Ishikawa (cell line): ENCODE data around the gene CCL18.

Experiments
- CEBPB ChIP-seq: IDR thresholded peaks from 2 replicates; pipeline ENCODE4 v1.6.1; 2012
- CREB1 ChIP-seq: IDR thresholded peaks from 2 replicates; pipeline ENCODE4 v1.6.1; 2012; ENCODE audit warnings: low read depth
- EGR1 ChIP-seq: IDR thresholded peaks from 2 replicates; pipeline ENCODE4 v1.6.1; 2012
- EP300 ChIP-seq: IDR thresholded peaks from 2 replicates; pipeline ENCODE4 v1.6.1; 2012; ENCODE audit warnings: borderline replicate concordance
- FOXM1 ChIP-seq: IDR thresholded peaks from 2 replicates; pipeline ENCODE4 v1.6.1; 2012; ENCODE audit warnings: low read depth, borderline replicate concordance
- NFIC ChIP-seq: IDR thresholded peaks from 2 replicates; pipeline ENCODE4 v1.6.1; 2012
- RAD21 ChIP-seq: IDR thresholded peaks from 2 replicates; pipeline ENCODE4 v1.6.1; 2012; ENCODE audit warnings: low read depth
- REST ChIP-seq: IDR thresholded peaks from 2 replicates; pipeline ENCODE4 v1.6.1; 2012; ENCODE audit warnings: low read depth, mild to moderate bottlenecking
- TAF1 ChIP-seq: IDR thresholded peaks from 2 replicates; pipeline ENCODE4 v1.6.1; 2012; ENCODE audit warnings: low read depth, mild to moderate bottlenecking
- TCF12 ChIP-seq: IDR thresholded peaks from 2 replicates; pipeline ENCODE4 v1.6.1; 2012; ENCODE audit warnings: low read depth
- TEAD4 ChIP-seq: IDR thresholded peaks from 2 replicates; pipeline ENCODE4 v1.6.1; 2012
- YY1 ChIP-seq: IDR thresholded peaks from 2 replicates; pipeline ENCODE4 v1.6.1; 2012; ENCODE audit warnings: low read depth
- ZBTB7A ChIP-seq: IDR thresholded peaks from 2 replicates; pipeline ENCODE4 v1.6.1; 2012; ENCODE audit warnings: low read depth
- TF ChIP-seq, protein P1 (sequence below): IDR thresholded peaks from 2 replicates; pipeline ENCODE4 v1.6.1; 2012
- TF ChIP-seq, protein P2 (sequence below): IDR thresholded peaks from 2 replicates; pipeline ENCODE4 v1.6.1; 2012

Gene CCL18

DNA sequence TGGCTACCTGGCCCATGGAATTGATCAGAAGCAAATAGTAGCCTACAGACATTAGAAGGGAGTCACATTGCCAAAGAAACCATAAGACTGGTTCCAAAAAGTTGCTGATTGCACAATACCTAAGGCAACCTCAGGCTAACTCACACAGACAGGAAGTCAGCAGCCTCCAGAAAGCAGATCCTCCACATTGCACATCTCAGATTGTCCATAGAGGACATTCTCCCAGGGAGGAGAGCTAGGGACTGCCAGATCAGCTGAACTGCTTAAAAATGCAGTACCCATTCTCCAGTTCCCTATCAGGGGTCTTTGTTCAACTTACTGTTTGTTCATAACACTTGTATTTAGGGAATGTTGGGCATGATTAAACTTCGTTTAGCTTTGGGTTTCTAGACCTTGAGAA lies 21.7 kb downstream of the CCL18 start:
- TF ChIP-seq TEAD4 (no peak), FOXM1 (no peak), CEBPB (peak; percentile 26; the same call in 1 of the 2 replicates)

DNA sequence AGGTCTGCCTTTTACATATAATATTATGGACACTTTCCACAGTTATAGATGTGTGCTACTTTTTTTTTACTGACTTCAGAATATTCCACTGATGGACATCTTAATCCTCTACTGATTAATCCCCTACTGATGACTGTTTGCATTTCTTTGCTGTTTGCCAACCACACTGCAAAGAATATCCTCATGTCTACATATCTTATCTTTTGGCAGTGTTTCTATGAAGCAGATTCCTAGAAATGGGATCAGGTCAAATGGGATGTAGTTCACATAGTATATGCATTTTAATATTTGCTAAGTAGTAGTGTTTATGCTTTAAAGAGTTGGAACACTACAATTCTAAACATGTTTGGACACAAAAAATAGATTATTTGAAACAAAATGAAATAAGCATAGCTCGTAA lies 22.7 kb downstream of the CCL18 start:
- TF ChIP-seq, protein P1, sequence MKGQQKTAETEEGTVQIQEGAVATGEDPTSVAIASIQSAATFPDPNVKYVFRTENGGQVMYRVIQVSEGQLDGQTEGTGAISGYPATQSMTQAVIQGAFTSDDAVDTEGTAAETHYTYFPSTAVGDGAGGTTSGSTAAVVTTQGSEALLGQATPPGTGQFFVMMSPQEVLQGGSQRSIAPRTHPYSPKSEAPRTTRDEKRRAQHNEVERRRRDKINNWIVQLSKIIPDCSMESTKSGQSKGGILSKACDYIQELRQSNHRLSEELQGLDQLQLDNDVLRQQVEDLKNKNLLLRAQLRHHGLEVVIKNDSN = no peak
- no peak for TF ChIP-seq EGR1
- TF ChIP-seq TCF12 = no peak
- TF ChIP-seq CREB1 = no peak
- TF ChIP-seq CEBPB = no peak
- no peak for TF ChIP-seq ZBTB7A
- TF ChIP-seq EP300 = no peak
- no peak for TF ChIP-seq REST
- TF ChIP-seq FOXM1 = no peak
- TF ChIP-seq NFIC = no peak
- TF ChIP-seq, protein P2, sequence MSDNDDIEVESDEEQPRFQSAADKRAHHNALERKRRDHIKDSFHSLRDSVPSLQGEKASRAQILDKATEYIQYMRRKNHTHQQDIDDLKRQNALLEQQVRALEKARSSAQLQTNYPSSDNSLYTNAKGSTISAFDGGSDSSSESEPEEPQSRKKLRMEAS = no peak
- no peak for TF ChIP-seq TAF1
- no peak for TF ChIP-seq RAD21
- no peak for TF ChIP-seq TEAD4
- TF ChIP-seq YY1 = no peak

- TF ChIP-seq, protein P1 = no peak
- TF ChIP-seq REST (no peak), CEBPB (no peak), YY1 (no peak), EP300 (no peak), EGR1 (no peak), RAD21 (no peak), FOXM1 (no peak), NFIC (no peak), ZBTB7A (no peak), TAF1 (no peak), TCF12 (no peak), CREB1 (no peak), TEAD4 (no peak)
- TF ChIP-seq, protein P2 = no peak
Observed at GRCh38 chr17:36088670-36089338, 24.7 kb downstream of the CCL18 start.

DNA sequence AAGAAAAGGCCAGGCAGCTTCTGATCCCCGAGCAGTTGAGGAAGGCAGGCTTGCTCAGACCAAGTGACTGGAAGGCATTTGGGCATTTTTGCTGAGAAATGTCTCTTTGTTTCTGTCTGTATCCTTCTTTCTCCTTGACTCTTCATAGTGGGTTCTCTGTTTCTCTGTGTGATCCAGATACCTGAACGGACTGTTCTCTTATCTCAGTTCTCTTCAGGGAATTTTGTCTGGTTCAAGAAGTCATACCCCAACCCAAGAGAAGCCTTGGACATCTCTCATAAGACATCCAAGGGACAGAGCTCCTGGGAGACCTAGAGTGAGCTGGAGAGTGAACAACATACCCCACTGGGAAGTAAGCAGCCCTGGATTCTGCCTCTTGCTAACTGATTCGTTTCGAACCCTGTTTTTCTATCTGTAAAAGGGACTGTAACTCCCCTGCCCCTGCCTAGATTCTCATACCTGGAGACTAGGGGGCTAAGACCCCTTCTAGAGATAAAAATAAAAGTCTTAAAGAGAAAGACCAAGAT lies 25.3 kb downstream of the CCL18 start:
- no peak for TF ChIP-seq YY1
- TF ChIP-seq REST = no peak
- no peak for TF ChIP-seq EGR1
- TF ChIP-seq RAD21 = no peak
- no peak for TF ChIP-seq ZBTB7A
- no peak for TF ChIP-seq EP300
- TF ChIP-seq CREB1 = no peak
